ENCODE data around the gene PLD3. TPM values are rescaled to one million over a fixed set of nuclear protein-coding genes. Genes with fewer than 3 reads are reported as not detected.
A peak's percentile ranks its signal among the peaks of the same experiment; 100 is the strongest.

Gene PLD3
- 773 and 872 TPM in 2 replicates for polyA plus RNA-seq (2013)

- peak within 1 kb of the TSS; percentile 67 for H2BK5ac ChIP-seq (ENCODE audit: low read depth, low read length, poor library complexity)
- peaks cover 7 to 9% of the 10 kb centered on the region in 2 experiments for H3K4me1 ChIP-seq (ENCODE audit: control insufficient read depth in 1 of 2, insufficient read depth in 2 of 2, low read length in 2 of 2)
- peak within 1 kb of the TSS; percentile 66 for H3K14ac ChIP-seq (ENCODE audit: low read length)
- H3K27ac ChIP-seq (ENCODE audit: low read depth, low read length), result peak within 1 kb of the TSS; percentile 32
- peaks cover 2% of the 10 kb centered on the region for H3K9me3 ChIP-seq (ENCODE audit: insufficient read depth, low read depth, low read length)
- peak within 1 kb of the TSS; percentile 91 for H3K23ac ChIP-seq (ENCODE audit: low read length)
- peak within 1 kb of the TSS; percentile 86 for H3K9ac ChIP-seq (ENCODE audit: low read length)
- peaks cover 9% of the 10 kb centered on the region for H3K79me1 ChIP-seq (ENCODE audit: low read length)
- peaks cover 2 to 7% of the 10 kb centered on the region in 2 experiments for H3K36me3 ChIP-seq (ENCODE audit: control insufficient read depth in 1 of 2, insufficient read depth in 2 of 2, low read length in 2 of 2)
- peak within 1 kb of the TSS; percentile 80 for H4K8ac ChIP-seq (ENCODE audit: low read depth, low read length)
- H2BK12ac ChIP-seq (ENCODE audit: low read length), result no peak within 1 kb of the TSS
- peak within 1 kb of the TSS; percentile 36 for H4K91ac ChIP-seq (ENCODE audit: low read depth, low read length)
- H2AK5ac ChIP-seq (ENCODE audit: low read length), result peak within 1 kb of the TSS; percentile 40
- peak within 1 kb of the TSS; percentile 78 for H4K12ac ChIP-seq (ENCODE audit: low read depth, low read length)
- no peaks in the 10 kb centered on the region for H3K27me3 ChIP-seq (ENCODE audit: insufficient read depth, low read length)
- peak within 1 kb of the TSS; percentile 30 for H2AFZ ChIP-seq (ENCODE audit: insufficient read depth, low read length, poor library complexity)
- peak within 1 kb of the TSS; percentile 67 for H3K18ac ChIP-seq (ENCODE audit: low read length)
- peak within 1 kb of the TSS; percentile 91 for H3K4me3 ChIP-seq (ENCODE audit: low read depth, low read length)
- DNase-seq, result peak; percentile 100
- H3K4me2 ChIP-seq (ENCODE audit: low read length), result peak within 1 kb of the TSS; percentile 72
- peak within 1 kb of the TSS; percentile 35 for H2BK120ac ChIP-seq (ENCODE audit: insufficient read depth, low read length, poor library complexity)
- WGBS (ENCODE audit: extremely low coverage, insufficient coverage, insufficient read length), result no CpG with 5 or more reads among the region's 77 CpGs
- peaks cover 9% of the 10 kb centered on the region for H3K79me2 ChIP-seq (ENCODE audit: control insufficient read depth, insufficient read depth, low read length, poor library complexity)
- peak within 1 kb of the TSS; percentile 68 for H3K4ac ChIP-seq (ENCODE audit: low read depth, low read length)
Observed at GRCh38 chr19:40348125-40348913, at the start of gene PLD3, which contains the start of gene C19orf47. Gene PLD3, plus strand, starts transcription at chr19:40348695. Its CDS starts 17,789 bp downstream, at chr19:40366484. Gene C19orf47, minus strand, starts transcription at chr19:40348397. Its CDS starts 6,540 bp downstream, at chr19:40341857.

GRCh38 chr19:40300668-40301067 lies 47.8 kb upstream of the PLD3 start:
- H3K79me1 ChIP-seq (ENCODE audit: low read length), result peaks cover 1% of the 10 kb centered on the region
- peaks cover 4 to 5% of the 10 kb centered on the region in 2 experiments for H3K4me1 ChIP-seq (ENCODE audit: control insufficient read depth in 1 of 2, insufficient read depth in 2 of 2, low read length in 2 of 2)
- WGBS (ENCODE audit: extremely low coverage, insufficient coverage, insufficient read length), result no CpG with 5 or more reads among the region's 4 CpGs

GRCh38 chr19:40302224-40303011 lies 46.1 kb upstream of the PLD3 start:
- Histone ChIP-seq H3K4ac (ENCODE audit: low read depth, low read length) (peak overlapping the region; percentile 75), H4K8ac (ENCODE audit: low read depth, low read length) (peak overlapping the region; percentile 80), H3K9ac (ENCODE audit: low read length) (no peak overlapping the region), H3K14ac (ENCODE audit: low read length) (peak overlapping the region; percentile 79), H3K36me3 (ENCODE audit: control insufficient read depth in 1 of 2, insufficient read depth in 2 of 2, low read length in 2 of 2) (no peaks in the 10 kb centered on the region), H3K79me1 (ENCODE audit: low read length) (peaks cover 1% of the 10 kb centered on the region), H2BK5ac (ENCODE audit: low read depth, low read length, poor library complexity) (peak overlapping the region; percentile 97), H2BK12ac (ENCODE audit: low read length) (peak overlapping the region; percentile 53), H3K23ac (ENCODE audit: low read length) (no peak overlapping the region), H4K91ac (ENCODE audit: low read depth, low read length) (peak overlapping the region; percentile 71), H4K12ac (ENCODE audit: low read depth, low read length) (no peak overlapping the region), H3K18ac (ENCODE audit: low read length) (no peak overlapping the region), H3K4me1 (ENCODE audit: control insufficient read depth in 1 of 2, insufficient read depth in 2 of 2, low read length in 2 of 2) (peaks cover 4 to 5% of the 10 kb centered on the region in 2 experiments), H3K79me2 (ENCODE audit: control insufficient read depth, insufficient read depth, low read length, poor library complexity) (no peaks in the 10 kb centered on the region), H3K9me3 (ENCODE audit: insufficient read depth, low read depth, low read length) (no peaks in the 10 kb centered on the region), H2AFZ (ENCODE audit: insufficient read depth, low read length, poor library complexity) (no peak overlapping the region), H2AK5ac (ENCODE audit: low read length) (no peak overlapping the region), H3K4me2 (ENCODE audit: low read length) (no peak overlapping the region), H3K4me3 (ENCODE audit: low read depth, low read length) (no peak overlapping the region), H2BK120ac (ENCODE audit: insufficient read depth, low read length, poor library complexity) (peak overlapping the region; percentile 93), H3K27me3 (ENCODE audit: insufficient read depth, low read length) (no peaks in the 10 kb centered on the region), H3K27ac (ENCODE audit: low read depth, low read length) (peak overlapping the region; percentile 50)
- WGBS (ENCODE audit: extremely low coverage, insufficient coverage, insufficient read length), result no CpG with 5 or more reads among the region's 6 CpGs
- DNase-seq, result no peak

More at GRCh38 chr19:40300668-40301067, 47.8 kb upstream of the PLD3 start:
- no peak overlapping the region for H3K4ac ChIP-seq (ENCODE audit: low read depth, low read length)
- H2BK120ac ChIP-seq (ENCODE audit: insufficient read depth, low read length, poor library complexity), result no peak overlapping the region
- H3K27ac ChIP-seq (ENCODE audit: low read depth, low read length), result no peak overlapping the region
- no peak overlapping the region for H4K12ac ChIP-seq (ENCODE audit: low read depth, low read length)
- no peak overlapping the region for H4K8ac ChIP-seq (ENCODE audit: low read depth, low read length)
- H2BK12ac ChIP-seq (ENCODE audit: low read length), result no peak overlapping the region
- H2AK5ac ChIP-seq (ENCODE audit: low read length), result no peak overlapping the region
- H3K14ac ChIP-seq (ENCODE audit: low read length), result no peak overlapping the region
- H3K27me3 ChIP-seq (ENCODE audit: insufficient read depth, low read length), result no peaks in the 10 kb centered on the region
- H3K18ac ChIP-seq (ENCODE audit: low read length), result no peak overlapping the region
- H3K36me3 ChIP-seq (ENCODE audit: control insufficient read depth in 1 of 2, insufficient read depth in 2 of 2, low read length in 2 of 2), result no peaks in the 10 kb centered on the region
- H3K4me2 ChIP-seq (ENCODE audit: low read length), result no peak overlapping the region
- peak overlapping the region; percentile 56 for H2BK5ac ChIP-seq (ENCODE audit: low read depth, low read length, poor library complexity)
- no peak overlapping the region for H3K4me3 ChIP-seq (ENCODE audit: low read depth, low read length)
- no peak overlapping the region for H3K23ac ChIP-seq (ENCODE audit: low read length)
- H2AFZ ChIP-seq (ENCODE audit: insufficient read depth, low read length, poor library complexity), result no peak overlapping the region
- no peak for DNase-seq
- no peaks in the 10 kb centered on the region for H3K9me3 ChIP-seq (ENCODE audit: insufficient read depth, low read depth, low read length)
- no peak overlapping the region for H4K91ac ChIP-seq (ENCODE audit: low read depth, low read length)
- no peak overlapping the region for H3K9ac ChIP-seq (ENCODE audit: low read length)
- H3K79me2 ChIP-seq (ENCODE audit: control insufficient read depth, insufficient read depth, low read length, poor library complexity), result no peaks in the 10 kb centered on the region

- Histone ChIP-seq H3K4ac (ENCODE audit: low read depth, low read length) (no peak overlapping the region), H3K4me2 (ENCODE audit: low read length) (no peak overlapping the region), H2BK5ac (ENCODE audit: low read depth, low read length, poor library complexity) (no peak overlapping the region), H3K27me3 (ENCODE audit: insufficient read depth, low read length) (no peaks in the 10 kb centered on the region), H3K79me1 (ENCODE audit: low read length) (peaks cover 1% of the 10 kb centered on the region), H3K4me3 (ENCODE audit: low read depth, low read length) (no peak overlapping the region), H2AK5ac (ENCODE audit: low read length) (no peak overlapping the region), H3K18ac (ENCODE audit: low read length) (no peak overlapping the region), H4K8ac (ENCODE audit: low read depth, low read length) (no peak overlapping the region), H4K91ac (ENCODE audit: low read depth, low read length) (no peak overlapping the region), H3K9me3 (ENCODE audit: insufficient read depth, low read depth, low read length) (no peaks in the 10 kb centered on the region), H2BK120ac (ENCODE audit: insufficient read depth, low read length, poor library complexity) (no peak overlapping the region), H2BK12ac (ENCODE audit: low read length) (no peak overlapping the region), H3K9ac (ENCODE audit: low read length) (no peak overlapping the region), H2AFZ (ENCODE audit: insufficient read depth, low read length, poor library complexity) (no peak overlapping the region), H3K36me3 (ENCODE audit: control insufficient read depth in 1 of 2, insufficient read depth in 2 of 2, low read length in 2 of 2) (no peaks in the 10 kb centered on the region), H3K23ac (ENCODE audit: low read length) (no peak overlapping the region), H3K27ac (ENCODE audit: low read depth, low read length) (no peak overlapping the region), H4K12ac (ENCODE audit: low read depth, low read length) (no peak overlapping the region), H3K4me1 (ENCODE audit: control insufficient read depth in 1 of 2, insufficient read depth in 2 of 2, low read length in 2 of 2) (peaks cover 4 to 5% of the 10 kb centered on the region in 2 experiments), H3K79me2 (ENCODE audit: control insufficient read depth, insufficient read depth, low read length, poor library complexity) (no peaks in the 10 kb centered on the region), H3K14ac (ENCODE audit: low read length) (no peak overlapping the region)
- no peak for DNase-seq
- no CpG with 5 or more reads among the region's 2 CpGs for WGBS (ENCODE audit: extremely low coverage, insufficient coverage, insufficient read length)
Observed at GRCh38 chr19:40303765-40304164, 44.7 kb upstream of the PLD3 start.

Measured in trophoblast cell (in vitro differentiated cells and primary cell).